Non-pigmented ciliary epithelial cell (primary cell): ENCODE results near the gene ZFAND3.

Experiments used
- DNase-seq: peaks from one replicate; pipeline ENCODE4 v3.0.0-alpha.2; 2010; ENCODE audit warnings: low read depth

The ZFAND3 gene

GRCh38 chr6:38134704-38135088, 315.2 kb downstream of the ZFAND3 start:
- DNase-seq, result no peak

- no peak for DNase-seq
These were observed 317.0 kb downstream of the ZFAND3 start for GRCh38 chr6:38136547-38136946.

GRCh38 chr6:38137608-38138265, 318.2 kb downstream of the ZFAND3 start:
- DNase-seq, result no peak

- DNase-seq, result no peak
These were observed 318.8 kb downstream of the ZFAND3 start for GRCh38 chr6:38138374-38138773.

DNA sequence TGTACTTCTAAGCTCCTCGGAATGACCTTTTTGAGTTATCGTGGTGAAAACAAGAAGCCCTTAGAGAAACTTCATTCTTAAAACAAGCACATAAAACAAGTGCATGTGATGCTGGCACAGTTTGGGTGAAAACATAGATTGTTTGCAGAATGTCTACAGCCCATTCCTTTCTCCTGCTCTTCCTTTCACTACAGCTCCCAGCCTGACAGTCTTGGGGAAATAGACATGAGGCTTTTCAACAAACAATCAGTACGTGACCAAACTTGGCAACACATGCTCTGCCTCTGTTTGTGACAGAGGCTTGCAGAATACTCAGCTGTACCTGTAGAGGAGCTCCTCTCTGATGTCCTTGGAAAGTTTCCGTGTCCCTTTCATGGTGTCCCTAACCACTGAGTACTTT, 321.6 kb downstream of the ZFAND3 start:
- no peak for DNase-seq

DNA sequence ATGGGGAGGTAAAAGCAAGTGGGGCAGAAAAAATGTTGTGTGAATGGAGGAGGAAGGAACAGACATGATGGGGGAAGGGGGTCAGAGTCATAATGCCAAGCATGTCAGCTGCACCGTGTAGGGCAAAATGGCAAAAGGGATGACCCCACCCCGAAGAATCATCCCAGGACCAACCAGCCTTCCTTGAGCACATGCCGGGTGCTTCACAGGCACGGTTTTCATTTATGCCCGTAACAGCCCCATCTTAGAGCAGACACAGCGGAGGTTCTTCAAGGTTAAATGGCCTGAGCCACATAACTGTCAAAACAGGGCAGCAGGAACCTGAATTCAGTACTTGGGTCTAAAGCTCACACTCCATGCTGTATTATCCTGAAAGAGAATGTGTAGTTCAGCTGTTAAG, 322.2 kb downstream of the ZFAND3 start:
- no peak for DNase-seq

DNA sequence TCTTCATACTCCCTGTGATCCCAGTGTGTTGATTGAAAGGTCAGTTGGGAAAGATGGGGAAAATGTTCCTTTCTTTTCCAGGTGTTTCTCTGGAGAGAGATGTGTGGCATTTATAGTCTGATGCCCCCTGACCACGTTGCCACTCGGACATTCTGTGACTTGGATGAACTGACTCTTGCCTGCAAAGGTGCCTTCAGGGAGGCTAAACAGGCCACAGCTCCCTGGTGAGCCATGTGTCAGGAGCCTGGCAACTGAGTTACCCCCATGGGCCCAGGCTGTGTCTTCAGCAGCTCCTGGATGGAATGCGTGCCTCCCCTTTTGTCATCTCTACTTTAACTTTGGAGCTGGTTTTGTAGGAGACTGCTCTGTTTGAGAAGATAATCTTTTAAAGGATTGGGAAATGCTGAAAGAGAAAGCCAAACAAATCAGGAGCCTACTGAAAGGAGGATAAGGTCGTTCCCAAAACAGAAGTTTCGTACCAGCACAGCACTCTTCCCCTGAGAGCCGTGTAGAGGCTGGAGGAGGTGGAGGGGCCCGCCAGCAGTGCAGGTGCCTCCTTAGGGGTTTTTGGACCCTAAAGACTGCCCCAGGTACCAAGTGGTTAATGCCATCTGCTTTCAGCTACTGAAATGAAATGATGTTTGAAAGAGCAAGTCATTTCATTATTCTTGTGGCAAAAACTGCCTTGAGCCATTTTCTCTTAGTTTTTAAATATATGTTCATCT, 322.8 kb downstream of the ZFAND3 start:
- no peak for DNase-seq

GRCh38 chr6:38143191-38144150, 323.9 kb downstream of the ZFAND3 start:
- DNase-seq, result no peak

GRCh38 chr6:38144365-38144945, 324.9 kb downstream of the ZFAND3 start:
- DNase-seq, result no peak

- DNase-seq, result no peak
These were observed 326.6 kb downstream of the ZFAND3 start for GRCh38 chr6:38146021-38146733.

- no peak for DNase-seq
These were observed 327.2 kb downstream of the ZFAND3 start for GRCh38 chr6:38146734-38147027.

DNA sequence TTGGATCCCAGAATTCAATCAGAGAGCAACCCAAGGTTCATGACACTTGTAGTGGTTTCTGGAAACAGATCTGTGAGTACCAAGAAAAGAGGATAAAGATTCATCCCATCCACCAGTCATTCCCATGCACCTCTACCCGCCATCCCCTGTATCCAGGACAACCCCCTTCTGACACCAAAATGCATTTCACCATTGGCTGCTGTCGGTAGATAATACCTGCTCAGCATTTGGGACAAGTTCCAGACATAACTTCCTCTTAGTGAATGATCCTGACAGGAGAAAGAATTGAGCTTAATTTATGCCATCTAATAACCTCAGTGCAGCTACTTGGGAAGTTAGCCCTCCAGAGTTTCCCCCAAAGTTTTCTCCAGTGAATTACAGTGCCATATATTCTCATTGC, 329.1 kb downstream of the ZFAND3 start:
- DNase-seq, result no peak

GRCh38 chr6:38149531-38149930, 330.0 kb downstream of the ZFAND3 start:
- no peak for DNase-seq

DNA sequence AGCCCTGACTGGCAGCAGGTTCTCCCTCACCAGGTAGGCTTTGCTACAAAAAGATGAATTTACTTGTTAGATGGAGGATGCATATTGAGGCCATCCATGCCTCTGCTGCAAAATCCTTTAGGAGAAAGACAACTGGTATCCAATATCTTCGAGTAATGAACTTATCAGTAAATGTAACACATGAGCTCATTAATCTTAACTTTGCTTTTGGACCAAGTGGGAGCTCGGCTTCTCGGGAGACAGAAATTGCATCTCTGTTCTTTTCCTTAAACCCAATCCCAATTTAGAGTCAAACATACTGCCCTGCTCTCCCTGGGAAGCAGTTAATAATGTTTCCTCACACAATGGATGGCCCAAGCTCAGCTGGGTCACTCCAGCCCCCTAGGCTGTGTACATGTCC, 330.5 kb downstream of the ZFAND3 start:
- DNase-seq, result no peak

DNA sequence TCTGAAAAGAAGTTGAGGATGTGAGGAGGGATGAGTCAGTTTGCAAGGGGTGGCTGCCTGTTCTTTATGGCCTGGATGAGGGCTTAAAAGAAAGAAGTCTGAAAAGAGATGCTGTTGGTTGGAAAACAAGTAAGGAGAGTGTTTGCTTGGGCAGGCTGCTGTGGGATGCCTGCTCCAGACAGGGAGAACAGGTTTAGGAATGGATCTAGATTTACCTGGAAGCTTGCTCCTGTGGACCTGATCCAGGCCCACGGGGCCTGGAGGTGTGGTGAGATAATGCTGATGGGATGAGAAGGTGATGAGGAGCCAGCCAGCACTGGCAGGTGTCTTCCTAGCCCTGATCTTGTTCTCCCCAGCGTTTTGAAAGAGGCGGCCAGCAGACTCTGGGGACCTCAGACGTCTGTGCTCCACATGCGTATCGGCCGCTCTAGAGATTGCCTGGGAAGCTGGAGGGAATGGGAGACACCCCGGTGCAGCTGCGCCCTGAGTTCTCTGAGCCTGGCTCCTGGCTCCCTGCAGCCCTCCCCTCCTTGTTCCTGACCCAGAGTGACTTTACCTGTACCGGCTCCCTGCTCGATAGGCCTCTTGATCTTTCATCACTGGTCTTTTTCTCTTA, 331.3 kb downstream of the ZFAND3 start:
- no peak for DNase-seq

GRCh38 chr6:38151580-38152500, 332.3 kb downstream of the ZFAND3 start:
- DNase-seq, result no peak

GRCh38 chr6:38152620-38153019, 333.1 kb downstream of the ZFAND3 start:
- no peak for DNase-seq

DNA sequence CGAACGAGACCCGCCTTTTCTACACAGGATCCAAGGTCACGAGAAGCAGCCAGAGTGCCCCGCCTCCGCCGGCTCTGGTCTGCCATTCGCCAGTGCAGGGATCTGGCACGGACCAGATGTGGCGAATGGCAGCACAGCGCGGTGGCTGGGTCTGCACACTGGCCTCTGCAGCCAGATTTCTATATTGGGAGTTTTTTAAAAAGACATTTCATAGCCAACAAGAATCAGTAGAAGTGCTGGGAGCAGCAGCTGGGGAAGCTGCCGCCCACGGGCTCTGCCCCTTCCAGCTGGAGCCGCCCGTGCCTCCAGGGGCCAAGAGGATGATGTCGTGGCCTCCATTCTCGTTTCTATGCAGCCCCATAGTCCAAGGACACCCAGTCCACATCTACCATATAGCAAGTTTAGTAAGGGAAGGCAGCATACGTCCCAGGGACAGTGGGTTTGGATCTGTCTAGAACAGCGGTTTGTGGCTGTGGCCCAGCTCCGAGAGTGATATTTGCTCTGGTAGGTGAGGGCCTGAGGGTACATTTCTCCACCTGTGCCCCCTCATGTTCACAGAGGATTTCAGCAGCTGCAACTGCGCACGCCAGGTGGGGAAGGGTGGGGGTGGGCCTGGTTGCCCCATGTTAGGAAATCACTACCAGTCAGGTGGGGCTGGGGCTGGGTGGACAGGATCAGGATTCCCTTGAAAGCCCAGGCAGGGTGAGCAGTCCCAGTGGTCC, 333.7 kb downstream of the ZFAND3 start:
- no peak for DNase-seq

- DNase-seq, result no peak
These were observed 334.3 kb downstream of the ZFAND3 start for GRCh38 chr6:38153798-38154345.
